Bronchial epithelial cell (primary cell): Measurements from ENCODE around the gene UBASH3B. TPM values are rescaled to one million over a fixed set of nuclear protein-coding genes. Genes with fewer than 3 reads are reported as not detected.

Source experiments
- DNase-seq: peaks from one replicate; pipeline ENCODE4 v3.0.0-alpha.2; 2010; ENCODE audit warnings: low read depth
- FAIRE-seq: peaks from 2 replicates; lab custom pipeline; 2011; peaks lifted over from hg19 to GRCh38; lab: Jason Lieb, UNC
- H3K27me3 ChIP-seq: 2 replicates; pipeline ENCODE4 v1.5.1; 2011; ENCODE audit warnings: low read length; ENCODE audit not compliant: control insufficient read depth, insufficient read depth
- H3K36me3 ChIP-seq: 2 replicates; pipeline ENCODE4 v1.5.1; 2011; ENCODE audit warnings: low read length; ENCODE audit not compliant: control insufficient read depth, insufficient read depth
- H3K4me3 ChIP-seq: 2 replicates; pipeline ENCODE4 v1.5.1; 2011; ENCODE audit warnings: mild to moderate bottlenecking, low read depth, low read length, control low read depth
- CTCF ChIP-seq: IDR thresholded peaks from 2 replicates; pipeline ENCODE4 v1.5.1; 2011; ENCODE audit warnings: mild to moderate bottlenecking, moderate library complexity, low read length, control low read depth, inconsistent platforms; ENCODE audit not compliant: insufficient read depth, severe bottlenecking
- total RNA-seq: library from RNA; depleted of rRNA; stranded (reverse); fragments of >200 nt; gene quantifications from 2 replicates; pipeline ENCODE4 v1.2.1, GENCODE V29; 2014

UBASH3B gene
- total RNA-seq, 1 donor from 2014 or later = 10.0 TPM

- TF ChIP-seq CTCF = no peak
- no peak for FAIRE-seq
Measured at GRCh38 chr11:122711831-122712381, 56.4 kb downstream of the UBASH3B start.

GRCh38 chr11:122714004-122714403, 58.5 kb downstream of the UBASH3B start:
- TF ChIP-seq CTCF = no peak
- H3K27me3 ChIP-seq = no peaks in the 10 kb centered on the region
- no peak overlapping the region for H3K4me3 ChIP-seq
- H3K36me3 ChIP-seq = peaks cover 2% of the 10 kb centered on the region
- peak; percentile 83 for FAIRE-seq
- DNase-seq = no peak

More at GRCh38 chr11:122711831-122712381, 56.4 kb downstream of the UBASH3B start:
- H3K27me3 ChIP-seq = no peaks in the 10 kb centered on the region
- H3K4me3 ChIP-seq = no peak overlapping the region
- DNase-seq = peak; percentile 43
- H3K36me3 ChIP-seq = peaks cover 2% of the 10 kb centered on the region

- DNase-seq (no peak), FAIRE-seq (no peak)
- Histone ChIP-seq H3K36me3 (peaks cover 2% of the 10 kb centered on the region), H3K4me3 (no peak overlapping the region), H3K27me3 (no peaks in the 10 kb centered on the region)
- no peak for TF ChIP-seq CTCF
Measured at GRCh38 chr11:122714484-122714883, 59.0 kb downstream of the UBASH3B start.

- Histone ChIP-seq H3K36me3 (peaks cover 2% of the 10 kb centered on the region), H3K4me3 (no peak overlapping the region), H3K27me3 (no peaks in the 10 kb centered on the region)
- no peak for DNase-seq
- no peak for TF ChIP-seq CTCF
- FAIRE-seq = no peak
Measured at GRCh38 chr11:122715548-122716440, 60.3 kb downstream of the UBASH3B start.

- no peak for DNase-seq
Measured at GRCh38 chr11:122717264-122717867, 61.8 kb downstream of the UBASH3B start.

More at GRCh38 chr11:122717264-122717867, 61.8 kb downstream of the UBASH3B start:
- FAIRE-seq = no peak
- Histone ChIP-seq H3K36me3 (peaks cover under 1% of the 10 kb centered on the region), H3K4me3 (no peak overlapping the region), H3K27me3 (no peaks in the 10 kb centered on the region)
- no peak for TF ChIP-seq CTCF
